Superior temporal gyrus (tissue), 1 donor: ENCODE data around the gene SRP14.
A peak's percentile ranks its signal among the peaks of the same experiment; 100 is the strongest.
"Not testable (repeated sequence)": the region's sequence is repeated elsewhere in the genome, so short reads cannot be mapped to it uniquely, and the experiment has no call there.

Experiments
- DNase-seq: peaks from one replicate; pipeline ENCODE4 v3.0.0-alpha.2; 2016; ENCODE audit errors: extremely low spot score

SRP14 gene

DNA sequence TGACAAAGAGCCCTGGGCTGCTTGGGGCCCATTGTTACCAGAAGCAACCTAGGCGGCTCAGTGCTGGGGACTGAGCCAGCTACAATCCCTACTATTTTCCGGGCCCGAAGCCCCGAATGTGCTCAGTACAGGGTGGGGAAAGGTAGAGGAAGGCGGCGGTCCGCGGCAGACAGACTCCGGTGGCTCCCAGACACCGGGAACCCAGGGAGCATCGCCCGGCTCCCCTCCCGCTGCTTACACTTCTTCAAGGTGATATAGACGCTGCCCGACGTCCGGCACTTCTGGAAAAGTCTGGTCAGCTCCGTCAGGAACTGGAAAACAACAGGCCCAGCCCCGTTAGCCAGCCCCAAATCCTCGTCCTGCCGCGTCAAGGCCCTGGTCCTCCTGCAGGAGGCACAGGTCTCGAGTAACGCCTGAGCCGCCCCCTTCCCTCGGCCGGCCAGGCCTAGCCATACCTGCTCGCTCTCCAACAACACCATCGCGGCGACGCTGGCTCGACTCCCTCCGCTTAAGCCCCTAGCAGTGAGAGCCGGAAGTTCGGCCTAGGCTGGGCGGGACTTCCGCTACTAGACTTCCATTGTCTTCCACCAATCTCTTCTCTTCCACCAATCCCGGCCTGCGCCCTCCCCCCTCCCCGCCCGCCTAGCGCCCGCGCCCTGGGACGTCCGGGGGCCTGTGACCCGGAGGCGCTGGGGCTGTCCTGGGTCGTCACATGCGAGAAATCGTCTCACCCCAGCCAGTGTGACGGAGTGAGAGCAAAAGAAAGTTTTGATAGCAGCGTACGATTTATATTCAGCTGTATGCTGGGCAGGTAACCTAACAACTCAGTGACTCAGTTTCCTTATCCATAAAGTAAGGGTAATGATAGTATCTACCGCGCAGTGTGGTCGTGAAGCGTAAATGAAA is at the start of gene SRP14:
Gene SRP14, minus strand, starts transcription at position 544 of the 906 bp plus-strand sequence. Its CDS starts 65 bp downstream, at position 479.
- DNase-seq, result peak; percentile 98

- no peak for DNase-seq
Measured at GRCh38 chr15:40087991-40088928, 49.3 kb upstream of the SRP14 start.

GRCh38 chr15:40087068-40087810 is 48.3 kb upstream of the SRP14 start:
- no peak for DNase-seq

GRCh38 chr15:40085266-40085665 is 46.3 kb upstream of the SRP14 start:
- no peak for DNase-seq

- no peak for DNase-seq
Measured at GRCh38 chr15:40084650-40085049, 45.7 kb upstream of the SRP14 start.

GRCh38 chr15:40082195-40082883 is 43.4 kb upstream of the SRP14 start:
- DNase-seq, result no peak

GRCh38 chr15:40081691-40082194 is 42.8 kb upstream of the SRP14 start:
- DNase-seq, result peak; percentile 92

DNA sequence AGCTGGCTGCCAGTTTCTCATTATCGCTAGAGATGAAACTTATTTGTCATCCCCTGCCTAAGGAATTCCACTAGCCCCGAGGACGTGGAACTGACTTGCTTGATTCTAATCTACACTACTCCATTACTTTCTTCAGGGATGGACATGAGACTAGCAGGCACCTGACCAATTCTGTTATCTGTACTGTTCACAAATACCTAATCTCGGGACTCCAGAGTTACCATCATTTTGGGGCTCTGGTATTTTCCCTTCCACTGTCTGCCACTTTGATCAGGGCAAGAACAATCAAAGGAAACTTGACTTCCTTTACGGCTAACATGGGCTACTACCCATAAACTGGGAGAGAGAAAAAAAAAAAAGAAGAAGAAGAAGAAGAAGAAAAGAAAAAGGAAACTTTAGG is 41.9 kb upstream of the SRP14 start:
- DNase-seq, result no peak

DNA sequence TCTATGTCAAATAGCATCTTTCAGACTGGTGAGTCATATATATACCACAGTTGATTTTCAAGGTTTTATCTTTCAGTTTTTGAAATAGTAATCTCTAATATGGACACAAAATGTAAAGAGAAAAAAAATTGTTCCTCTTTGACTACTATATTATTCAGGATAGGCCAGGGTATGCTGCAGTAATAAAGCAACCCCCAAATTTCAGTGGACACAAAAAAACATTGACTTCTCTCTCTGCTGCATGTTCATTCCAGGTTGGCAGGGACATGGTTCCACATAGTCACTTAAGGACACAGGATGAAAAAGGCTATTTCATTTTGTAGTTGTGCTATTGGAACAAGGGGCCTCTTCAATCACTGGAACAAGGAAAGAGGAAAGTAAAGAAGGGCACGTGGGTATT is 41.1 kb upstream of the SRP14 start:
- DNase-seq, result no peak

DNA sequence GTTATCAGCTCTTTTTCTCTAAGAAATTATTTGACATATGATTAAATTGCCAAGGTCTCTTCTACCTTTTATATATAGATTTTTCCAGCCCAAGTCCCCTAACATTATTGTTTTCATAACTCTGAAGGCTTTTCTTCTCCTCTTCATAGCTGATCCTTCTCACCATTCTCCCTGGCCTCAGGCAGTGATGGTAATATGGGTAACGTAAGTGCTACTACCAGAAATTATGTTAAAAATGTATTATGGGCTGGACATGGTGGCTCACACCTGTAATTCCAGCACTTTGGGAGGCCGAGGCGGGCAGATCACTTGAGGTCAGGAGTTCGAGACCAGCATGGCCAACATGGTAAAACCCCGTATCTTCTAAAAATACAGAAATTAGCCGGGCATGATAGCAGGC is 40.5 kb upstream of the SRP14 start:
- DNase-seq, result no peak

- DNase-seq, result no peak
Measured at GRCh38 chr15:40075298-40076044, 36.5 kb upstream of the SRP14 start.

GRCh38 chr15:40074656-40075055 is 35.7 kb upstream of the SRP14 start:
- DNase-seq, result not testable (repeated sequence)

- not testable (repeated sequence) for DNase-seq
Measured at GRCh38 chr15:40073716-40074490, 34.9 kb upstream of the SRP14 start.

GRCh38 chr15:40072216-40072990 is 33.4 kb upstream of the SRP14 start:
- DNase-seq, result no peak

GRCh38 chr15:40070608-40071218 is 31.7 kb upstream of the SRP14 start:
- DNase-seq, result no peak

DNA sequence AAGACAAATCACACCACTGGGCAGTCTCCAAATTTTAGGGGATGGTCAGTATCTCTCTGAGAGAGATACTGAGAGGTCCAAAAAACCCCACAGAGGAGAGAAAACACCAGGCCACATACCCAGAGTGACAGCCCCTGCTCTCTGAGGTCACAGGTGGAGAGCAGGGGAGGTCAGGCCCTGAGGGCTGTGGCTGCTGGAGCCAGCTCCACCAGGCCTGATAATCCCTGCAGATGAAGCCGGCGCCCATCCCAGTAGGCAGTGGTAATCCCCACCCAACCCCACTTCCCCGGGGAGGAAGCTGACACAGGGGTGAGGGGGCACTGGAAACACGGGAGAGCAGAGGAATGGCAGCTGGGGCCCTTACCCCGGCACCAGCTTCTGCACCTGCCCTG is 31.2 kb upstream of the SRP14 start:
- no peak for DNase-seq

DNA sequence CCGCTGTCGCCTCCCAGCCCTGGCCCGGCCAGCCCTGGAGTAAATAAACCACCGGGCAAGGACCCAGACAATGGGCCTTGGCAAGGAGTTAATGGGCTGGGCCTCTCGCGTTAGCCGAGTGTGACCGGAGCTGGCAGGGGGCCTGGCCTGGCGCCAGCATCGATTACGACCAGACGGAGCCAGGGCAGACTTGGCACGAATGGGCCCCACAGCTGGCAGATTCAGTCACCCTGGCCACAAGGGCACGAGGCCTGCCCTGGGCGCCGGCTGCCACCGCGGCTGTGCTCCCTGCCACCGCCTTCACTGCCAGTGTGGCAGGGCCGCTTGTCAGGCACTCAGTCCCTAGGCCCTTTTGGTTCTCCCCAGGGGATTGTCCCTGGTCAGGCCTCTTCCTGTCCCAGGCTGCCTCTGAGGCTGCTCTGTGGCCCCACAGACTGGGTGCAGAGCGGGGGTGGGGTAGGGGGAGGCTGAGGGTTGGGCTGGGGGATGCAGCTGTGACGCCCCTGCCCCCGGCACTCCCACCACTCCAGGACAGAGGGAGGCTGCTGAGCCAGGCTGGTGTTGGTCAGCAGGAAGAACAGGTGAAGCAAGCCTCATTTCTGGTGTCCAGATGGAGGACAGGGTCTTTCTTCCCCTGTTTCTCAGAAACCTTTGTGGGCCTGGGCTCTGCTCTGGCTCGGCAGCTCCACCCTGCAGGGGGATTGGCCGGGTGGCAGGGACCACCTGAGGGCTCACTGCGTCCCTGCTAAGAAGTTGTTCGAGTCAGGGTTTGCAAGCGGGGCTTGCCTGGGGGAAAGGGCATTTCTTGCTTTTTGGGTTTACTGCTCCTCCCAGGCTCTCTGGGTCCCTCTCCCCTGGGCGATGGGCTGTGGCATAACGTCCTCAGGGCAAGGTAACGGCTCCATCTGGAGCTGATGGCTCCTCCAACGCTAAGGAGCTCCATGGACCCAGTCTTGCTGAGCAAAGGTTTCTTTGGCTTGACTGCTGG is 30.5 kb upstream of the SRP14 start:
- DNase-seq, result peak; percentile 98
